GM12873 (cell line): Measurements from ENCODE around the gene ERF.

Experiments
- CTCF ChIP-seq: IDR thresholded peaks from 2 replicates; pipeline ENCODE4 v1.5.1; 2012; ENCODE audit warnings: low read depth, mild to moderate bottlenecking, moderate library complexity, low read length, control low read depth; ENCODE audit not compliant: insufficient read depth; ENCODE audit errors: missing control alignments

The ERF gene

GRCh38 chr19:42272989-42273406 is 18.1 kb upstream of the ERF start:
- no peak for TF ChIP-seq CTCF

GRCh38 chr19:42272535-42272897 is 17.6 kb upstream of the ERF start:
- TF ChIP-seq CTCF: no peak

GRCh38 chr19:42271861-42272534 is 17.1 kb upstream of the ERF start:
- no peak for TF ChIP-seq CTCF

- no peak for TF ChIP-seq CTCF
Observed at GRCh38 chr19:42271045-42271419, 16.1 kb upstream of the ERF start.

GRCh38 chr19:42270346-42271044 is 15.6 kb upstream of the ERF start:
- TF ChIP-seq CTCF: no peak

GRCh38 chr19:42269478-42270345 is 14.8 kb upstream of the ERF start:
- TF ChIP-seq CTCF: no peak
